Activated gamma-delta T cell treated with Interleukin-2 at 50 U/mL for 16 hours (primary cell): ENCODE measurements around the gene CFHR4.
"Not testable (repeated sequence)": the region's sequence is repeated elsewhere in the genome, so short reads cannot be mapped to it uniquely, and the experiment has no call there.

Source experiments
- DNase-seq: peaks from one replicate; pipeline ENCODE4 v3.0.0-alpha.2; 2020

CFHR4 gene

DNA sequence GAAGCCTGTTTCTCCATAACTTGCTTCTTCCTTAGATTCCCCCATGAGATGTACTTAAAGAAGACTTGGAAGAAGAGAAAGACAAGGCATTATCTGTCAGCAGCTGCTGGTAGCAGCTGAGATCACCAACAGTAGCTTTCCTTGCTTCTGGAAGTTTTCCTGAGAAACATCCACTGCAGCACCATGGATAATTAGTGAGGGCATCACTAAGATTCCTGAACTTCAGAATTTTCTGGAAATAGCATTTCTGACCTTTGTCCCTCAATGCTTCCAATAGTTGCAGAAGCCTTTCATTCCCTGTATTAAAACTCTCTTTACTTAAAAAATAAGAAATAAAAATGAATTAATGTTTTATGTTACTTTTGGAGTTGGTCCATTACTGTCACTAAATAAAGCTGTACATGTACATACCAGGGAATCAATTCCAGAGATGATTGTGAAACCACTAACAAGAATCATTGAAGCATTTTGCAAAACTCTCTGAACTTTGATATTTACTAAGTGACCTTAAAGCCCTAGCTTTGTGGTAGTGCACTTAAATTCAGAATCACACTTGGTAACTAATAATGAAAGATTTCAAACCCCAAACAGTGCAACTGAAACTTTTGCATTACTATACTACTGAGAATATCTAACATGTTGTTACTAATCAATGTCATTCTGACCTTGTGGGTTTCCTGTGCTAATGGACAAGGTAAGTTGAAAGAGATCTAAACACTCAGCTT, at the start of gene CFHR4:
Gene CFHR4 (plus strand): TSS at position 538 of the 725 bp plus-strand sequence. CDS start 99 bp downstream, at position 637.
- no peak for DNase-seq

DNA sequence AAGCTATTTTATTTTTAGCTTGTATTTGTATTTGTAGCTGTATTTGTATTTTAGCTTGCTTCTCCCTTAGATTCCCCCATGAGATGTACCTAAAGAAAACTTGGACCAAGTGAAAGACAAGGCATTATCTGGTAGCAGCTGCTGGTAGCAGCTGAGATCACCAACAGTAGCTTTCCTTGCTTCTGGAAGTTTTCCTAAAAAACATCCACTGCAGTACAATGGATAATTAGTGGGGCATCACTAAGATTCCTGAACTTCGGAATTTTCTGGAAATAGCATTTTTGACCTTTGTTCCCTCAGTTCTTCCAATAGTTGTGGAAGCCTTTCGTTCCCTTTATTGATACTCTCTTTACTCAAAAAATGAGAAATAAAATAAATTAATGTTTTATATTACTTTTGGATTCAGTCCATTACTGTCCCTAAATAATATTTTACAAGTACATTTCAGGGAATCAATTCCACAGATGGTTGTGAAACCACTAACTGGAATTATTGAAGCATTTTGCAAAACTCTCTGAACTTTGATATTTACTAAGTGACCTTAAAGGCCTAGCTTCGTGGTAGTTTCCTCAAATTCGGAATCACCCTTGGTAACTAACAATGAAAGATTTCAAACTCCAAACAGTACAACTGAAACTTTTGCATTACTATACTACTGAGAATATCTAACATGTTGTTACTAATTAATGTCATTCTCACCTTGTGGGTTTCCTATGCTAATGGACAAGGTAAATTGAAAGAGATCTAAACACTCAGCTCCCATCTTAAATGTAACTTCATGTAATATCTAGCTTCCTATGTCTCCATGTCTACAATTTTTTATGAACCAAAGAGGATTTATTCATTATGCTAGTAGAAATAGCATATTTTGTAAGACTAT, 38.0 kb upstream of the CFHR4 start:
- DNase-seq, result not testable (repeated sequence)

GRCh38 chr1:196856053-196856452, 31.8 kb upstream of the CFHR4 start:
- DNase-seq, result no peak

DNA sequence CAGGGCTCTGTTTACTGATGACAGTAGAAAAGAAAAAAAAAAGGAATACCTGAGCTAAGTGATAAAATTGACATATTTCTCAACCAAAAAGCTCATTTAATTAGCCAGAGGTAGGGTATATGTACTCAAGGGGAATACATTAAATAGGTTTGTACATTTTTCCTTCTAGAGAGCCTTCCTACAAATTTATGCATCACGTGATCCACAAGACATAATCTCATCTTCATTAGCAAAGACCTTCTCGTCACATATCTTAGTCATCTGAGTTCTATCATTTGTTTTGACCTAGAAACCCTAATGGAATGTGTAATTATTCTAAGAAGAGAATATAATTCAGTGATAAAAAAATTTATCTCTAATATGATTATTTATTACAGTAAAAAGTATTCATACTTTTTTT, 30.7 kb upstream of the CFHR4 start:
- no peak for DNase-seq

DNA sequence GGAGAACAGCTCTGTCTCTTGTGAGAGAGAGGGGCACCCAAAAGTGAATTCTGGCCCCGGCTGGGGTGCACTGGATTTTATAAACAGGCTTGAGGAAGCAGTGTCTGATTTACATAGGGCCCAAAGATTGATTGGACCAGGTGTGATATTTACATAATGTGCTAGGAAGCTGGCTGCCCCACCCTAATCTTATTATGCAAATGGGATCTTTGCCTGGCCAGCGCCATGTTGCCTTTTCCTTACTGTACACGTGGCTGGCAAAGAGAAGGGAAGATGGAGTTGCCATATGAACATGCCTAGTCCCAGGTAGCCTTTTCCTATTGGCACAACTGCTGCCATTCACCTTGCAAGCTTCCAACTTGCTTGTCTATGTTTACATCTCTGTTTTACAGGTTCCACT, 29.0 kb upstream of the CFHR4 start:
- DNase-seq, result no peak

- no peak for DNase-seq
These were observed 27.4 kb upstream of the CFHR4 start for GRCh38 chr1:196860323-196860884.

DNA sequence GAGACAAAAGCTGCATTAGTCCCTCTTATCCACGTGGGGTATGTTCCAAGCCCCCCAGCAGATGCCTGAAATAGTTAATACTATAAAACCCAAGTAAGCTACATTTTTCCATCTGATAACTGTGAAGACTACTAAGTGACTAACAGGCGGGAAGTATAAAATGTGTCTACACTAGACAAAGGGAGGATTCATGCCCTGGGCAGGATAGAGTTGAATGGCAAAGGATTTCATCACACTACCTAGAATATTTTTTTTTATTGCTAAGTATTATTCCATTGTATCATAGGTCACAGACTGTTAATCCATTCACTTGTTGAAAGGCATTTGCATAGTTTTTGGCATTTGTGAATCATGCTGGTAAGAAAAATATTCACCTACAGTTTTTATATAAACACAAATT, 26.4 kb upstream of the CFHR4 start:
- DNase-seq, result no peak

GRCh38 chr1:196866974-196867373, 20.9 kb upstream of the CFHR4 start:
- DNase-seq, result no peak

GRCh38 chr1:196873385-196873784, 14.5 kb upstream of the CFHR4 start:
- no peak for DNase-seq

DNA sequence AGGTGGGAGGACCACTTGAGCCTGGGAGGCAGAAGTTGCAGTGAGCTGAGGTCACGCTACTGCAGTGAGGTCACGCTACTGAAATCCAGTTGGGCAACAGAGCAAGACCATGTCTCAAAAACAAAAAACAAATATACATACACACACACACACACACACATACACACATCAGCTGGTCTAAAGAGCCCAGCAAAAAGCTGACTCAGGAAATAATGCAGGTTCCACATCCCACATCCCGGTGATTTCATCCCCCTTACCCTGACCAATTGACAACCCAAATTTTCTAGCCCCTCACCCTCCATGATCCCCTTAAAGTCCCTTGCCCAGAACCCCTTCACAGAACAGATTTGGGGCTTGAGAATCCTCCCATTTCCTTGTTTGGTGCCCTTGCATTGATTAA, 11.9 kb upstream of the CFHR4 start:
- DNase-seq, result no peak

DNA sequence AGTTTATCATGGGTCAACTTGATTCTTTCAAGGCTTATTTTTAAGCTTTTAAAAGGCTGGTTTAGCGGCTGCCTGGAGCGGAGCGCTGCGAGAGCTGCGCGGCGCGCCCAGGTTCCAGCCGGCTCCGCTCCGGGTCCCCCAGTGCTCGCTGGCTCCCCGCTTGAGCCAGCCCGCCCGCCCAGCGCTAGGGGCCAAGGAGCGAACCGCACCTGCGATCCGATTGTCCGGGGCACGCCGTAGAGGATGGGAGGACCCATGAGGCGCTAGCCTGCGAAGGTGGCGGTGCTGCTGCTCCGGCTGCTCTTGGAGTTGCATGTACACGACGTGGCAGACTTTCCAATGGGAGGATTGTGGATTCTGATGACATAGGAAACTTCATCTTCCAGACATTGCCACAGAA, 9.9 kb upstream of the CFHR4 start:
- DNase-seq, result no peak

DNA sequence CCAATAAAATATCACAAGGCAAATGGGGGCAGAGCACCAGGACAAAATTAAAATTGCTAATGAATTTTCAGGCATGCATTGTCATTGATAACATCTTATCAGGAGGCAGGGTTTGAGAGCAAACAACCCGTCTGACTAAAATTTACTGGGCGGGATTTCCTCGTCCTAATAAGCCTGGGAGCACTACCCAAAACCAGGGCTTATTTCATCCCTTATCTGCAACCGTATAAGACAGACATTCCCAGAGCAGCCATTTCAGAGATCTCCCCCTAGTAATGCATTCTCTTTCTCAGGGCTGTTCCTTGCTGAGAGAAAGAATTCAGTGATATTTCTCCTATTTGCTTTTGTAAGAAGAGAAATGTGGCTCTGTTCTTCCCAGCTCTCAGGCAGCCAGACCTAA, 1.3 kb upstream of the CFHR4 start:
- DNase-seq, result not testable (repeated sequence)

DNA sequence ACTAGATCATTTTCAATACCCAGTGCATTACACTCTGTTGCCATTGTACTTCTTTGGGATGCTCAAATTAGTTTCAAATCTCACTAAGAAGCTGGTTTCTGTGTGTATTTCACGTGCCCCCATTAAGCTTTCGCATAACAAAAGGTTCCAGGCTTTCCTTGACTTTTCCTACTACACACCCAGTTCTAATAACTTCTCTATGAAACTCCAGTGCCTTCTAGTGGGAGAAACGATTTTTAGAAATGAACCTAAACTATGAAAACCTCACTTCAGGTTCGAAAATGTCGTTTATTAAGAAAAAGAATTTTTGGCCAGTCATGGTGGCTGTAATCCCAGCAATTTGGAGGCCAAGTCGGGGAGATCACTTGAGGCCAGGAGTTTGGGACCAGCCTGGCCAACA, 2.8 kb downstream of the CFHR4 start:
- DNase-seq, result no peak

GRCh38 chr1:196891251-196891650, 3.4 kb downstream of the CFHR4 start:
- DNase-seq, result no peak

DNA sequence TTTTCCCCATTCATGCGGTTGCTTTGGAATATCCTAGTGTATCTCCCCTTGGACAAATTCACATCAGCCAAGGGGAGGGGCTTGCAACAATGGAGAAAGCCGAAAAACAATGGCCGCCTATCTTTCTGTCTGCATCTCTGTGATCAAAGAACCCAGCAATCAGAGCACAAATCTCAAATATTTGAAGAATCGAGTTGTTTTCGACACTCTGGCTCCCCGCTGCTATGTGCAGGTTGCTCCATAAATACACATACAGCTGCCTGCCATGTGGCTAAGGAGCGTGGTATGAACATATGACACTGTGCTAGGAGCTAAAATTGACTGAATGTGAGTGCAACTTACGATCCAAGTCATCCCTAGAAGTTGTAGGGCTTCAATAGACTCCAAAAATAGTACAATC, 8.5 kb downstream of the CFHR4 start:
- DNase-seq, result no peak

GRCh38 chr1:196897158-196897828, 9.4 kb downstream of the CFHR4 start:
- DNase-seq, result no peak

DNA sequence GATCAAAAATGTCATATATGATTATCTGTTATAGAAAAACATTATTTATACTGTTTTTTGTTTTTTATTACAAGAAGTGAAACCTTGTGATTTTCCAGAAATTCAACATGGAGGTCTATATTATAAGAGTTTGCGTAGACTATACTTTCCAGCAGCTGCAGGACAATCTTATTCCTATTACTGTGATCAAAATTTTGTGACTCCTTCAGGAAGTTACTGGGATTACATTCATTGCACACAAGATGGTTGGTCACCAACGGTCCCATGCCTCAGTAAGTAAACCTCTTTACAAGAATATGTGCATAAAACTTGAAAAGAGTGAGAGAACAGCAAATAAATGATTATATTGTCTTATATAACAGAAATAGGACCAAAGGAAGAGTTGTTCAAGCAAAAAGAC, 14.5 kb downstream of the CFHR4 start:
- no peak for DNase-seq

DNA sequence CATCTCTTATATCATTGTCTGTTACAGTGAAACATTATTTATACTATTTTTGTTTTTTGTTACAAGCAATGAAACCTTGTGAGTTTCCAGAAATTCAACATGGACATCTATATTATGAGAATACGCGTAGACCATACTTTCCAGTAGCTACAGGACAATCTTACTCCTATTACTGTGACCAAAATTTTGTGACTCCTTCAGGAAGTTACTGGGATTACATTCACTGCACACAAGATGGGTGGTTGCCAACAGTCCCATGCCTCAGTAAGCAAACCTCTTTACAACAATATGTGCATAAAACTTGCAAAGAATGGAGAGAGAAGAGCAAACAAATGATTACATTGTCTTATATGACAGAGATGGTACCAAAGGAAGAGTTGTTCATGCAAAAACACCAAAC, 22.4 kb downstream of the CFHR4 start:
- no peak for DNase-seq

DNA sequence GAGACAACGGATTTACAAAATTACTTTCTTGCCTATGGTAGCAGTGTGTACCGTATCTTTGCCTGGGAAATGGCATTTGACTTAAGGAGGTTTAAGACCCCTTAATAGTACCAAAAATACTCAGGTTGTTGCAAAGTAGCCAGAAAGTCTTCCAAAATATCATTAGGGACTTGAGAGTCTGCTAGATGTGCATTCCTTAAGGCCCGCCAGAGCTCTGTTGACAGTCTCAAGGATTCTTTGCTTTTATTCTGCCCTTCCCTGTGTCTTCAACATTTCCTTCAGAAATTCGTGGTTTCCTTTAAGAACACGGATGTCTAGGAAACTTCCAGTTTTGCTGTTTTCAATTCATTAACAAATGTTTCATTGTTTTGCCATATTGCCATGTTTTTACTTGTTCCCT, 24.4 kb downstream of the CFHR4 start:
- not testable (repeated sequence) for DNase-seq

GRCh38 chr1:196926839-196927238, 39.0 kb downstream of the CFHR4 start:
- not testable (repeated sequence) for DNase-seq

- not testable (repeated sequence) for DNase-seq
These were observed 45.0 kb downstream of the CFHR4 start for GRCh38 chr1:196932853-196933252.

- DNase-seq, result no peak
These were observed 45.8 kb downstream of the CFHR4 start for GRCh38 chr1:196933531-196934189.

DNA sequence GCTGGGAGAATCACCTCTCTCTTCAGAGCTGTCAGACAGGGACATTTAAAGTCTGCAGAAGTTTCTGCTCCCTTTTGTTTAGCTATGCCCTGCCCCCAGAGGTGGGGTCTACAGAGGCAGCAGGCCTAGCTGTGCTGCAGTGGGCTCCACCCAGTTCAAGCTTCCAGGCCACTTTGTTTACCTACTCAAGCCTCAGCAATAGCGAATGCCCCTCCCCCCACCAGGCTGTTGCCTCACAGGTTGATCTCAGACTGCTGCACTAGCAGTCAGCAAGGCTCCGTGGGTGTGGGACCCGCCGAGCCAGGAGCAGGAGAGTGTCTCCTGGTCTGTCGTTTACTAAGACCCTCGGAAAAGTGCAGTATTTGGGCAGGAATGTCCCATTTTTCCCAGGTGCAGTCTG, 53.6 kb downstream of the CFHR4 start:
- not testable (repeated sequence) for DNase-seq
